CD8-positive, alpha-beta memory T cell (primary cell): ENCODE measurements around the gene NDUFAF2. TPM values are rescaled to one million over a fixed set of nuclear protein-coding genes. Genes with fewer than 3 reads are reported as not detected.

Experiments used
- CTCF ChIA-PET: fragments of 350-600 bp; sonication (Branson Sonifier 250); formaldehyde crosslinking; loops from one replicate; lab custom pipeline; 2021; ENCODE audit warnings: antibody characterized with exemption; lab: Charles Lee
- POLR2A ChIA-PET: fragments of 350-600 bp; sonication (Branson Sonifier 250); formaldehyde crosslinking; loops from one replicate; lab custom pipeline; 2021; ENCODE audit warnings: antibody characterized with exemption; lab: Charles Lee
- DNase-seq, 5 donors: peaks; one replicate each; pipeline versions ENCODE4 v3.0.0 to v3.0.0-alpha.2; 2020 to 2022; ENCODE audit warnings: mixed read lengths in 1 of 5
- H3K27ac ChIP-seq: one replicate; pipeline ENCODE4 v1.7.0; 2013; ENCODE audit warnings: low read depth, mild to moderate bottlenecking, low read length, moderate library complexity
- H3K27me3 ChIP-seq: 2 replicates; pipeline ENCODE4 v1.7.0; 2013; ENCODE audit warnings: low read length, mild to moderate bottlenecking; ENCODE audit not compliant: insufficient read depth, poor library complexity, severe bottlenecking
- H3K36me3 ChIP-seq: 2 replicates; pipeline ENCODE4 v1.7.0; 2013; ENCODE audit warnings: mild to moderate bottlenecking, low read length, moderate library complexity; ENCODE audit not compliant: insufficient read depth
- H3K4me1 ChIP-seq: 2 replicates; pipeline ENCODE4 v1.7.0; 2013; ENCODE audit warnings: mild to moderate bottlenecking, low read length, moderate library complexity; ENCODE audit not compliant: insufficient read depth
- H3K4me3 ChIP-seq: 2 replicates; pipeline ENCODE4 v1.7.0; 2013; ENCODE audit warnings: mild to moderate bottlenecking, low read length
- H3K9me3 ChIP-seq: 2 replicates; pipeline ENCODE4 v1.7.0; 2013; ENCODE audit warnings: mild to moderate bottlenecking, low read length
- H3K27ac Mint-ChIP-seq, 8 donors: one replicate each; pipeline ENCODE4 v1.8.0; 2020 to 2021; ENCODE audit warnings: mixed read lengths in 8 of 8, mild to moderate bottlenecking in 6 of 8, inconsistent platforms in 3 of 8, moderate library complexity in 3 of 8
- H3K27me3 Mint-ChIP-seq, 2 donors: one replicate each; pipeline ENCODE4 v1.8.0; 2020 to 2021; ENCODE audit warnings: mixed read lengths in 2 of 2, mild to moderate bottlenecking in 1 of 2, moderate library complexity in 1 of 2
- H3K36me3 Mint-ChIP-seq, 3 donors: one replicate each; pipeline ENCODE4 v1.8.0; 2020 to 2021; ENCODE audit warnings: mixed read lengths in 3 of 3, inconsistent platforms in 1 of 3, mild to moderate bottlenecking in 1 of 3
- H3K4me1 Mint-ChIP-seq, 3 donors: one replicate each; pipeline ENCODE4 v1.8.0; 2020 to 2021; ENCODE audit warnings: mixed read lengths in 3 of 3, inconsistent platforms in 1 of 3, mild to moderate bottlenecking in 1 of 3
- H3K4me3 Mint-ChIP-seq, 7 donors: one replicate each; pipeline ENCODE4 v1.8.0; 2020 to 2021; ENCODE audit warnings: mixed read lengths in 7 of 7, mild to moderate bottlenecking in 6 of 7, moderate library complexity in 4 of 7, inconsistent platforms in 2 of 7
- H3K9me3 Mint-ChIP-seq, 5 donors: one replicate each; pipeline ENCODE4 v1.8.0; 2020 to 2022; ENCODE audit warnings: mixed read lengths in 5 of 5, mild to moderate bottlenecking in 3 of 5, moderate library complexity in 2 of 5, inconsistent platforms in 1 of 5
- polyA plus RNA-seq: library from polyadenylated mRNA; unstranded; fragments of 300-500 nt; fragmentation: Illumina TruSeq; gene quantifications from one replicate; pipeline ENCODE4 v1.2.3, GENCODE V29; 2021
- total RNA-seq, 2 experiments: library from RNA; stranded (reverse); gene quantifications; one replicate each; pipeline ENCODE4 v1.2.3, GENCODE V29; 2021

Gene NDUFAF2
- total and polyA plus RNA-seq, 3 experiments from 2014 or later = 37.7 to 46.8 (median 43.9) TPM

DNA sequence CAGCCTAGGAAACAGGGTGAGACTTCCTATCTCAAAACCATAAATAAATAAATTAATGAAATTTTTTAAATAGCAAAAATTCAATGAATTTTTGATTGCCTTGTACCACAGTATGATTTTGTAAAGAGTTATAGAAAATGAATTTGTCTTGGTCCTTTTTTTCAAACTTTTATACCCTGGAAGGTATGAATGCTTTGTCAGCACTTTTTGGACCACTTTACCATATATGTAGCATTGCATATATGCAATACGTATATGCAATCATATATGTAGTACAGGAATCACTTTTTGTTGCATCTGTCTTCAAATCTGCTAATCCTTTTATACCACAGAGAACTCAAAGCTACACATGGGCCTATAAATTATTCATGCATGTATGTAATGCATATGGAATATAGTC is 226.5 kb downstream of the NDUFAF2 start:
- Histone ChIP-seq H3K27me3 (no peaks in the 10 kb centered on the region), H3K36me3 (no peaks in the 10 kb centered on the region), H3K9me3 (no peaks in the 10 kb centered on the region), H3K4me3 (no peak overlapping the region), H3K27ac (no peak overlapping the region), H3K4me1 (no peaks in the 10 kb centered on the region)
- POLR2A ChIA-PET = no interaction called here
- H3K9me3 Mint-ChIP-seq = no peaks in the 10 kb centered on the region
- peaks cover 1 to 6% of the 10 kb centered on the region in 2 donors for H3K27me3 Mint-ChIP-seq
- no peak overlapping the region for H3K27ac Mint-ChIP-seq
- H3K4me1 Mint-ChIP-seq = no peaks in the 10 kb centered on the region
- H3K4me3 Mint-ChIP-seq = no peak overlapping the region
- CTCF ChIA-PET = no interaction called here
- H3K36me3 Mint-ChIP-seq = peaks cover 0 to 1% (median 0%) of the 10 kb centered on the region in 3 donors
- no peak for DNase-seq

DNA sequence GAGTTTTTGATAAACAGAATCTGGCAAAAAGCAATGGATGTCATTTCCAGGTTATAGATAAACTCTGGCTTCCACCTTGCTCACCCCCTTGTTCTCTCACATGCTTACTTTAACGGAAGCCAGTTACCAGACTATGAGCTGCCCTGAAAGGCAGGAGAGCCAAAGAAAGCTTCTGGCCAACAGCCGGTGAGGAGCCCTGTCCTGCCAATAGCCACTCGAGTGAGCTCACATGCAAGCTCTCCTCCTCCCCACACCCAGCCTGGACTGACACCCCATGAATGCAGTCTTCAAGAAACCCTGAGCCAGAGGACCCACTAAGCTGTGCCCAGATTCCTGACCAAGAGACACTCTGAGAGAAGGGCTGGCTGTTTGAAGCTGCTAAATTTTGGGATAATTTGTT is 231.6 kb downstream of the NDUFAF2 start:
- peaks cover 0 to 2% (median 0%) of the 10 kb centered on the region in 3 donors for H3K36me3 Mint-ChIP-seq
- no peak overlapping the region for H3K4me3 ChIP-seq
- H3K27ac ChIP-seq = no peak overlapping the region
- POLR2A ChIA-PET = no interaction called here
- no peak overlapping the region for H3K27ac Mint-ChIP-seq
- peaks cover 8 to 12% (median 9%) of the 10 kb centered on the region in 3 donors for H3K4me1 Mint-ChIP-seq
- no peak overlapping the region for H3K4me3 Mint-ChIP-seq
- CTCF ChIA-PET = no interaction called here
- no peaks in the 10 kb centered on the region for H3K36me3 ChIP-seq
- no peaks in the 10 kb centered on the region for H3K27me3 ChIP-seq
- H3K9me3 ChIP-seq = no peaks in the 10 kb centered on the region
- peaks cover 0 to 18% of the 10 kb centered on the region in 2 donors for H3K27me3 Mint-ChIP-seq
- H3K4me1 ChIP-seq = no peaks in the 10 kb centered on the region
- no peaks in the 10 kb centered on the region for H3K9me3 Mint-ChIP-seq
- DNase-seq = no peak

DNA sequence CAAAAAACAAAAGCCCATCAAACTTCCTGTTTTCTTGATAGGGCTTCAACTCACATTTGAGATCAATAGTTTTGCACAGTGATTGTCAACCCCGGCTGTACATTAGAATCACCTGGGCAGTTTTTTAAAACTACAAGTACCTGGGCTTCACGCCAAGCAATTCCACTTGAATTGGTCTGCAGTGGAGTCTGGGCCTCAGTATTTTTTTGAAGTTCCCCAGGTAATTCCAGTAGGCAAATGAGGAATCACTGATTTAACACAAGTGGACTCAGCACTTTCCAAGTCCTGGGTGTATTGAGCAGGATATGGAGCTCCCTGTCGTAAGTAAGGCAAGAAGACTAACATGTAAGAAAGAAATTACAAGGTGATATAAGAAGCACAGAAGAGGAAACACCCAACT is 232.1 kb downstream of the NDUFAF2 start:
- no peak overlapping the region for H3K4me3 ChIP-seq
- H3K4me3 Mint-ChIP-seq = no peak overlapping the region
- no peaks in the 10 kb centered on the region for H3K9me3 Mint-ChIP-seq
- H3K27me3 ChIP-seq = no peaks in the 10 kb centered on the region
- POLR2A ChIA-PET = no interaction called here
- H3K27me3 Mint-ChIP-seq = peaks cover 0 to 19% of the 10 kb centered on the region in 2 donors
- H3K27ac Mint-ChIP-seq = no peak overlapping the region
- no peak overlapping the region for H3K27ac ChIP-seq
- no peaks in the 10 kb centered on the region for H3K4me1 ChIP-seq
- CTCF ChIA-PET = no interaction called here
- H3K36me3 ChIP-seq = no peaks in the 10 kb centered on the region
- H3K4me1 Mint-ChIP-seq = peaks cover 8 to 12% (median 9%) of the 10 kb centered on the region in 3 donors
- H3K9me3 ChIP-seq = no peaks in the 10 kb centered on the region
- peaks cover 0 to 2% (median 0%) of the 10 kb centered on the region in 3 donors for H3K36me3 Mint-ChIP-seq
- DNase-seq = no peak

DNA sequence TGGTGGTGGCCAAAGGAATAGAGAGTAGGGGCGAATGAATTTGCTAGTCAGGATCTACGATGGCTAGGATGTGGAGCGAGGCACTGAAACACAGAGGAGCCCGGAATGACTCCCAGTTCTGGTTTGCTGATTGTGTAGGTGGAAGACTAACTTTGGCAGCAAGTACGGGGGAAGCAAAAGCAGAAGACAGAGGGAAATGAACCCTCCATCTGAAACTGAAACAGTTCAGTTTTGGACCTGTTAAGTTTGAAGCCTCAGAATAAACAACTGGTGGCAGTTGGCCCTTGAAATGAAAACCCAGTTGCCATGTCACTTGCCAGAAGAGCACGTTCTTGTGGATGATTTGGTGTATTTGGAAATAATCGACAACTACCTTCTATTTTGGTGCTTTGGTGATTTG is 232.7 kb downstream of the NDUFAF2 start:
- H3K27me3 Mint-ChIP-seq = peaks cover 0 to 19% of the 10 kb centered on the region in 2 donors
- no peaks in the 10 kb centered on the region for H3K9me3 Mint-ChIP-seq
- H3K4me1 Mint-ChIP-seq = peaks cover 8 to 12% (median 9%) of the 10 kb centered on the region in 3 donors
- Histone ChIP-seq H3K27ac (no peak overlapping the region), H3K36me3 (no peaks in the 10 kb centered on the region), H3K9me3 (no peaks in the 10 kb centered on the region), H3K4me3 (no peak overlapping the region), H3K4me1 (no peaks in the 10 kb centered on the region), H3K27me3 (no peaks in the 10 kb centered on the region)
- ChIA-PET POLR2A (no interaction called here), CTCF (no interaction called here)
- DNase-seq = no peak
- H3K27ac Mint-ChIP-seq = peak overlapping the region in 1 of 8 donors; percentile 43
- H3K36me3 Mint-ChIP-seq = peaks cover 0 to 2% (median 0%) of the 10 kb centered on the region in 3 donors
- H3K4me3 Mint-ChIP-seq = no peak overlapping the region

DNA sequence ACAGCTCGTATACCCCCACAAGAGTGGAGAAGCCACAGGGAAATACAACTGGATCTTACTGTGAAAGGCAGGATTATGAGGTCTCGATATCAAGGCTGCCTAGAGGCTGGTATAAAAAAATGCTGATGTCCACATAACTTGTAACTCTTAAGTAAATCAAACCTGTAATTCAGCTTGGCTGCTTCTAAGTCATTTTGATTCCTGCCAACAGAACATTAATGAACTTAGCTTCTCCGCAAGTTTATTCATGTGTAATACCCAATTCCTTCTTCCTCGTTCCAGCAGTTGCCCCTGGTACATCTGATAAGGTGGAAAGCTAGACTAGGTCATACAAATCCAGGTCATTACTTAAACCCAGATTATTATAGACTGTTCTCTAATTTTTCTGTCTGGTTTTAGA is 233.7 kb downstream of the NDUFAF2 start:
- peaks cover 0 to 2% (median 0%) of the 10 kb centered on the region in 3 donors for H3K36me3 Mint-ChIP-seq
- no peaks in the 10 kb centered on the region for H3K27me3 ChIP-seq
- ChIA-PET POLR2A (no interaction called here), CTCF (no interaction called here)
- H3K27ac ChIP-seq = no peak overlapping the region
- no peak overlapping the region for H3K4me3 Mint-ChIP-seq
- H3K4me1 ChIP-seq = no peaks in the 10 kb centered on the region
- no peaks in the 10 kb centered on the region for H3K36me3 ChIP-seq
- no peaks in the 10 kb centered on the region for H3K9me3 Mint-ChIP-seq
- H3K27ac Mint-ChIP-seq = no peak overlapping the region
- no peak for DNase-seq
- H3K27me3 Mint-ChIP-seq = peaks cover 0 to 19% of the 10 kb centered on the region in 2 donors
- H3K4me1 Mint-ChIP-seq = peaks cover 8 to 12% (median 9%) of the 10 kb centered on the region in 3 donors
- no peak overlapping the region for H3K4me3 ChIP-seq
- H3K9me3 ChIP-seq = no peaks in the 10 kb centered on the region

DNA sequence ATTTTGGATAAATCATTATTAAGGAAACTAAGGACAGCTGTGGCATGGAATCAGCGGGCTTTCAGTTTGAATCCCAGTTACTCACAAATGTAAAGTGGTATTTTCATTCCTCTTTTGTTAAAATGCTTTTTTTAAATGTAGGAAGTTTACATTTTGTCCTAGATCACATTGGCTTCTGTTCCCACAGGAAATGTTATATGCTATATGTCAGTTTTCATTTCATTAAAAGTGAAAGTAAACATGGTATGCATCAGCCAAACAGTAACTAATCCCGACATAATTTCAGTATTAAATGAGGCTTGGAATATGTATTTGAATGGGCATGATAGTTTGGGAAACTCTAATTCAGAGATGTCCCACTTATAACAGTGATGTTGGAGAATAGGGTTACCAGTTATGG is 235.9 kb downstream of the NDUFAF2 start:
- H3K27ac ChIP-seq = no peak overlapping the region
- peak overlapping the region in 1 of 7 donors; percentile 37 for H3K4me3 Mint-ChIP-seq
- H3K4me1 Mint-ChIP-seq = peaks cover 8 to 12% (median 9%) of the 10 kb centered on the region in 3 donors
- no peak for DNase-seq
- H3K27me3 Mint-ChIP-seq = peaks cover 0 to 13% of the 10 kb centered on the region in 2 donors
- no peaks in the 10 kb centered on the region for H3K4me1 ChIP-seq
- H3K36me3 ChIP-seq = no peaks in the 10 kb centered on the region
- CTCF ChIA-PET = no interaction called here
- no peaks in the 10 kb centered on the region for H3K27me3 ChIP-seq
- peaks cover 0 to 2% (median 0%) of the 10 kb centered on the region in 3 donors for H3K36me3 Mint-ChIP-seq
- H3K9me3 Mint-ChIP-seq = no peaks in the 10 kb centered on the region
- H3K4me3 ChIP-seq = no peak overlapping the region
- POLR2A ChIA-PET = no interaction called here
- no peak overlapping the region for H3K27ac Mint-ChIP-seq
- no peaks in the 10 kb centered on the region for H3K9me3 ChIP-seq

DNA sequence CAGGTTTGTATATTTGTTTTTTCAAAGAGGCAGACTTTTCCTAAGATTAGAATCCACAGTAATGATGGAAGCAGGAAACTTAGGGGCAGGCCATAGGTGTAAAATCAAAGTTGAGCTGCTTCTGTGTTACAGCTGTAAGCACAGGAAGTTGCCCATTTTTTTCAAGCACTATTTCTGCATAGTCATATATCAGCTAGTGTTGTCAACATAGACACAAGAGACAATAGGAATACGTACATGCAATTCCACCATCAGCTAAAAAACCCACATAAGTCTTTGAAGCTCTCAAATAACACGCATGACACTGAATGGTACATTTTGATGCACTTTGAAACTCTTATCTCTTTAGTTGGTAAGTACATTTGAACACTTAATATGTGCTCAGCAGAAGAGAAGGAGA is 237.4 kb downstream of the NDUFAF2 start:
- H3K27me3 Mint-ChIP-seq = peaks cover 0 to 22% of the 10 kb centered on the region in 2 donors
- peaks cover 0 to 2% (median 0%) of the 10 kb centered on the region in 5 donors for H3K9me3 Mint-ChIP-seq
- CTCF ChIA-PET = no interaction called here

DNA sequence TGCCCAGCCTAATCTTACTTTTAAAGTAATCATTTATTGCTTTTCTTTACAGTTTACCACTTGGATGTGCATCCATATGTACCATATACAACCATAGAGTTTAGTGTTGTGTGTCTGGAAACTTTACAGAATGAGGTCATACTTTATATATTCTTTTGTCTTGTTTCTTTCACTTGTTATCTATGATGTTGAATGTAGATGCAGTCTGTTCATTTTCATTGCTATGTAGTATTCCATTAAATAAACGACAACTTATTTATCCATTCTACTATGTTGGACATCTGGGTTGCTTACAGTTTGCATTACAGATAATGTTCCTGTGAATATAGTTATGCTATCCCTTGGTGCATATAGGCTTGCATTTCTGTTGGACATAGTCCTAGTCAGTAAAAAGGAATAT is 238.5 kb downstream of the NDUFAF2 start:
- CTCF ChIA-PET = no interaction called here
- DNase-seq = no peak

More for the DNA sequence above, 237.4 kb downstream of the NDUFAF2 start:
- Histone ChIP-seq H3K4me3 (no peak overlapping the region), H3K4me1 (no peaks in the 10 kb centered on the region), H3K27me3 (no peaks in the 10 kb centered on the region), H3K27ac (no peak overlapping the region), H3K9me3 (no peaks in the 10 kb centered on the region), H3K36me3 (no peaks in the 10 kb centered on the region)
- no peak overlapping the region for H3K4me3 Mint-ChIP-seq
- H3K27ac Mint-ChIP-seq = no peak overlapping the region
- H3K36me3 Mint-ChIP-seq = peaks cover 0 to 7% (median 3%) of the 10 kb centered on the region in 3 donors
- DNase-seq = peak in 1 of 5 donors; percentile 37
- H3K4me1 Mint-ChIP-seq = peaks cover 8 to 12% (median 9%) of the 10 kb centered on the region in 3 donors
- POLR2A ChIA-PET = no interaction called here

More for the DNA sequence above, 238.5 kb downstream of the NDUFAF2 start:
- Mint-ChIP-seq H3K27me3 (peaks cover 0 to 31% of the 10 kb centered on the region in 2 donors), H3K4me3 (no peak overlapping the region), H3K36me3 (peaks cover 0 to 8% (median 3%) of the 10 kb centered on the region in 3 donors), H3K4me1 (peaks cover 8 to 12% (median 9%) of the 10 kb centered on the region in 3 donors), H3K27ac (no peak overlapping the region), H3K9me3 (peaks cover 0 to 2% (median 0%) of the 10 kb centered on the region in 5 donors)
- no peaks in the 10 kb centered on the region for H3K9me3 ChIP-seq
- H3K27me3 ChIP-seq = no peaks in the 10 kb centered on the region
- H3K36me3 ChIP-seq = no peaks in the 10 kb centered on the region
- no peak overlapping the region for H3K4me3 ChIP-seq
- H3K4me1 ChIP-seq = no peaks in the 10 kb centered on the region
- no peak overlapping the region for H3K27ac ChIP-seq
- POLR2A ChIA-PET = no interaction called here
